Renal cortical epithelial cell (primary cell): Measurements from ENCODE around the gene UBE4A. TPM values are rescaled to one million over a fixed set of nuclear protein-coding genes. Genes with fewer than 3 reads are reported as not detected.
"Not testable (repeated sequence)": the region's sequence is repeated elsewhere in the genome, so short reads cannot be mapped to it uniquely, and the experiment has no call there.

Experiments
- DNase-seq: peaks from one replicate; pipeline ENCODE4 v3.0.0-alpha.2; 2011; ENCODE audit warnings: low read depth
- total RNA-seq: library from RNA; depleted of rRNA; stranded (reverse); fragments of >200 nt; gene quantifications from 2 replicates; pipeline ENCODE4 v1.2.3, GENCODE V29; 2014

Gene UBE4A
- total RNA-seq, 1 donor from 2014 or later: 42.2 TPM

GRCh38 chr11:118401880-118402590 lies 42.6 kb downstream of the UBE4A start:
- DNase-seq: peak; percentile 95

GRCh38 chr11:118402594-118402993 lies 43.2 kb downstream of the UBE4A start:
- not testable (repeated sequence) for DNase-seq

GRCh38 chr11:118406599-118407166 lies 47.3 kb downstream of the UBE4A start:
- DNase-seq: peak; percentile 51

- DNase-seq: no peak
Observed at GRCh38 chr11:118410055-118410745, 50.8 kb downstream of the UBE4A start.

- DNase-seq: no peak
Observed at GRCh38 chr11:118411530-118411929, 52.1 kb downstream of the UBE4A start.

- no peak for DNase-seq
Observed at GRCh38 chr11:118412921-118413320, 53.5 kb downstream of the UBE4A start.

- no peak for DNase-seq
Observed at GRCh38 chr11:118415062-118415738, 55.8 kb downstream of the UBE4A start.

GRCh38 chr11:118415739-118416068 lies 56.3 kb downstream of the UBE4A start:
- DNase-seq: peak; percentile 92

GRCh38 chr11:118416900-118417299 lies 57.5 kb downstream of the UBE4A start:
- DNase-seq: not testable (repeated sequence)

- peak; percentile 96 for DNase-seq
Observed at GRCh38 chr11:118417801-118418200, 58.4 kb downstream of the UBE4A start.

- DNase-seq: peak; percentile 79
Observed at GRCh38 chr11:118418766-118419165, 59.4 kb downstream of the UBE4A start.

GRCh38 chr11:118427707-118428106 lies 68.3 kb downstream of the UBE4A start:
- DNase-seq: no peak

GRCh38 chr11:118430956-118431355 lies 71.6 kb downstream of the UBE4A start:
- no peak for DNase-seq

GRCh38 chr11:118434123-118434552 lies 74.7 kb downstream of the UBE4A start:
- DNase-seq: no peak

GRCh38 chr11:118434553-118435289 lies 75.3 kb downstream of the UBE4A start:
- DNase-seq: no peak

GRCh38 chr11:118435290-118435892 lies 76.0 kb downstream of the UBE4A start:
- DNase-seq: no peak

GRCh38 chr11:118435893-118436624 lies 76.7 kb downstream of the UBE4A start, which contains the start of gene KMT2A:
Gene KMT2A (plus strand): TSS chr11:118436492. CDS start chr11:118436513, 21 bp downstream.
- peak; percentile 67 for DNase-seq

- no peak for DNase-seq
Observed at GRCh38 chr11:118436639-118437207, 77.3 kb downstream of the UBE4A start.

GRCh38 chr11:118437208-118438125 lies 78.1 kb downstream of the UBE4A start:
- DNase-seq: no peak
